ENCODE results near the gene BRIP1. TPM values are rescaled to one million over a fixed set of nuclear protein-coding genes. Genes with fewer than 3 reads are reported as not detected.

Gene BRIP1
- total and polyA plus RNA-seq, 2 donors (not counting 3 experiments of a cell fraction or from before 2014, with no cell fraction given), result 1.8 to 12.1 TPM

DNA sequence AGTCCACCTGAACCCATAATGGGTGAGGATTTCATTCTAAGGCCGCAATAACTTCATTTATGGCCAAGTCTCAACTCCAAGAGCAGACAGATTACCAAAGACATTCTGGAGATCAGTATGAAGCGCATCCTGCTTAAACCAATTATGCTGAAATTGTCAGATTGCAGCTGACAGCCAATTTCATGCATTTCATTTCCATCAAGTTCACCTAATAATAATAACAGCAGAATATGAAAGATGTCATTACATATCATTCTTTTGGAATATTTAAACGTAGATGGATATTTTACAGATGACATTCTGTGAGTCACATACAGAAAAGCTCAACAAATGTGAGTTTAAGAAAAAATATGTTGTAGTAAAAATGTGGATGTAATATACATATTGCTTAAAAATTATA is 217.4 kb downstream of the BRIP1 start:
- DNase-seq (ENCODE audit: low read depth, low spot score) (no peak), FAIRE-seq (no peak)
- Histone ChIP-seq H3K9me1 (replicated peaks; ENCODE audit: control insufficient read depth, extremely low read depth, insufficient read depth, low read length) (no peaks in the 10 kb centered on the region), H3K27ac (ENCODE audit: insufficient read depth, low read depth, low read length) (no peak overlapping the region), H3K9me3 (replicated peaks; ENCODE audit: control insufficient read depth, insufficient read depth, low read length) (no peaks in the 10 kb centered on the region), H3K36me3 (ENCODE audit: control insufficient read depth in 2 of 2, extremely low read depth in 1 of 2, insufficient read depth in 2 of 2, low read length in 2 of 2) (no peaks in the 10 kb centered on the region), H4K20me1 (replicated peaks; ENCODE audit: control insufficient read depth, extremely low read depth, insufficient read depth, low read length) (no peaks in the 10 kb centered on the region), H3K9ac (replicated peaks; ENCODE audit: extremely low read depth, insufficient read depth, low read length) (no peak overlapping the region), H3K4me1 (ENCODE audit: control insufficient read depth, extremely low read depth, insufficient read depth, low read length) (no peaks in the 10 kb centered on the region), H3K79me2 (ENCODE audit: control insufficient read depth, insufficient read depth, low read length) (no peaks in the 10 kb centered on the region), H2AFZ (ENCODE audit: low read depth, low read length) (no peak overlapping the region), H3K4me2 (ENCODE audit: insufficient read depth, low read length) (no peak overlapping the region), H3K27me3 (ENCODE audit: control insufficient read depth in 2 of 2, insufficient read depth in 2 of 2, low read length in 2 of 2) (no peaks in the 10 kb centered on the region), H3K4me3 (replicated peaks in 1 of 3; ENCODE audit: insufficient read depth in 1 of 3, low read depth in 1 of 3, low read length in 3 of 3) (no peak overlapping the region)
- dilution Hi-C loops (cut with MboI; ENCODE audit: extremely low pct_ligation_motif_present, low sequenced_read_pairs) (no loop called here), intact Hi-C loops (cut with micrococcal nuclease) (no loop called here)
- TF ChIP-seq FOS (IDR thresholded peaks at IDR 0.05; ENCODE audit: borderline replicate concordance, insufficient read depth, low read length), result no peak
- no peak for TF ChIP-seq GATA2 (IDR thresholded peaks at IDR 0.05; ENCODE audit: insufficient read depth, insufficient read length, low read depth, low read length)
- TF ChIP-seq, protein P1, sequence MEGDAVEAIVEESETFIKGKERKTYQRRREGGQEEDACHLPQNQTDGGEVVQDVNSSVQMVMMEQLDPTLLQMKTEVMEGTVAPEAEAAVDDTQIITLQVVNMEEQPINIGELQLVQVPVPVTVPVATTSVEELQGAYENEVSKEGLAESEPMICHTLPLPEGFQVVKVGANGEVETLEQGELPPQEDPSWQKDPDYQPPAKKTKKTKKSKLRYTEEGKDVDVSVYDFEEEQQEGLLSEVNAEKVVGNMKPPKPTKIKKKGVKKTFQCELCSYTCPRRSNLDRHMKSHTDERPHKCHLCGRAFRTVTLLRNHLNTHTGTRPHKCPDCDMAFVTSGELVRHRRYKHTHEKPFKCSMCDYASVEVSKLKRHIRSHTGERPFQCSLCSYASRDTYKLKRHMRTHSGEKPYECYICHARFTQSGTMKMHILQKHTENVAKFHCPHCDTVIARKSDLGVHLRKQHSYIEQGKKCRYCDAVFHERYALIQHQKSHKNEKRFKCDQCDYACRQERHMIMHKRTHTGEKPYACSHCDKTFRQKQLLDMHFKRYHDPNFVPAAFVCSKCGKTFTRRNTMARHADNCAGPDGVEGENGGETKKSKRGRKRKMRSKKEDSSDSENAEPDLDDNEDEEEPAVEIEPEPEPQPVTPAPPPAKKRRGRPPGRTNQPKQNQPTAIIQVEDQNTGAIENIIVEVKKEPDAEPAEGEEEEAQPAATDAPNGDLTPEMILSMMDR (IDR thresholded peaks at IDR 0.05; ENCODE audit: extremely low read depth in 1 of 2, insufficient read depth in 1 of 2, low read depth in 1 of 2, low read length in 2 of 2), result no peak
- TF ChIP-seq, protein P2, sequence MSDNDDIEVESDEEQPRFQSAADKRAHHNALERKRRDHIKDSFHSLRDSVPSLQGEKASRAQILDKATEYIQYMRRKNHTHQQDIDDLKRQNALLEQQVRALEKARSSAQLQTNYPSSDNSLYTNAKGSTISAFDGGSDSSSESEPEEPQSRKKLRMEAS (IDR thresholded peaks at IDR 0.05; ENCODE audit: insufficient read depth, insufficient read length), result no peak
- no peak for TF ChIP-seq POLR2AphosphoS5 (IDR thresholded peaks at IDR 0.05; ENCODE audit: insufficient read depth, low read depth, low read length)
- no peak for TF ChIP-seq POLR2A (IDR thresholded peaks at IDR 0.05; ENCODE audit: low read depth, low read length)
- TF ChIP-seq MYC (IDR thresholded peaks at IDR 0.05; ENCODE audit: low read depth, low read length), result no peak
- no peak for TF ChIP-seq EZH2 (IDR thresholded peaks at IDR 0.05; ENCODE audit: borderline replicate concordance, low read depth, low read length, severe bottlenecking)
- no peak for TF ChIP-seq JUN (IDR thresholded peaks at IDR 0.05; ENCODE audit: borderline replicate concordance, insufficient read depth, insufficient read length, low read depth)
- POLR2A ChIA-PET, result no interaction called here
- CTCF ChIA-PET, result interaction anchor here (1.0 to 3.7 kb wide), 3 partner anchors 11 to 234 kb away, joined by 3 to 14 read pairs (median 3); no protein-coding TSS in a partner anchor
- BruUV-seq (replicated peaks), result no TSS peak
